CD4-positive, alpha-beta T cell treated with Interleukin-15 for 4 hours (primary cell): ENCODE results near the gene SSH2.
"Not testable (repeated sequence)": the region's sequence is repeated elsewhere in the genome, so short reads cannot be mapped to it uniquely, and the experiment has no call there.

Experiments
- DNase-seq: peaks from one replicate; pipeline ENCODE4 v3.0.0-alpha.2; 2020; ENCODE audit warnings: low spot score

SSH2 gene

DNA sequence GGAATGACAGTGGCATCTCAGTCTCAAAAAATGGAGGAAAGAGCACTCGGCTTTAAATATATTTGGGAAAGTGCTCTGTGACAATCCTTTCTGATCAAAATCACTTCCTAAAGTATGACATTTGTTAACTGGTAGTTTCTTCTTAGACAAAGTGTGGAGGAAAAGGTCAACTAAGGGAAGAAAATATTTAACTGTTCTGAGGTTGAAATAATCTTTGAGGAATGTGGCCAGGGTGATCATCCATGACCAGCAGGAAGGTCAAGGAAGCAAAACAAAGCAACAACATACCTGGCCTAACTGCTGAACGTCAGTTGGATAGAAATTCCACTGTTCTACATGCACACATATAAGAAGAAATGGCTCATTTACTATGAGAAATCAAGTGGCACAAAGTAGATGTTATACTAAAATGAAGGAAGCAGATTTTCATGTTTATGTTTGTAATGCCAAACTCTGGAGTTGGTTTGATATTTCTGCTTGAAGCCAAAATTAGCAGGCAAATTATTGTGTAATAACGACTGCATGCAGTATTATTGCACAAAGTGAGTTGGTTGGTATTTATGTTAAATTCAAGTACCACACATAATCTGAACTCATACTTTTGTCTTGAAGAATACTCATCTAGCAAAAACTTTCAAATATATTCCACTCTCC lies 220.0 kb downstream of the SSH2 start:
- DNase-seq: no peak

DNA sequence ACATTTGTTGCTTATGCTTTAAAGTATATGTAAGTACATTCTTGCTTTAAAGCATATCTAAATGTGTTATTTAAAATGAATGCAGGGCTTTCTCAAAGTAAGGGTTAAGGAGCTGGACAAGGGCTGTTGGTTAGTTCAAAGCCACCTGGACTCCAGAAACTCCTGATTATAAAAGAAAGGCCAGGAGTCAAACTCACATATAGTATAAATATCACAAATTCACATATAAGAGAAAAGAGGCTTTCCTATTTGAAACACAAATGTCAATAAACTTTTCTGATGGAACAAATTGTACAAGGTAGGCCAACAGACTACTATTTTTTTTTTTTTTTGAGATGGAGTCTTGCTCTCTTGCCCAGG lies 222.8 kb downstream of the SSH2 start:
- no peak for DNase-seq

DNA sequence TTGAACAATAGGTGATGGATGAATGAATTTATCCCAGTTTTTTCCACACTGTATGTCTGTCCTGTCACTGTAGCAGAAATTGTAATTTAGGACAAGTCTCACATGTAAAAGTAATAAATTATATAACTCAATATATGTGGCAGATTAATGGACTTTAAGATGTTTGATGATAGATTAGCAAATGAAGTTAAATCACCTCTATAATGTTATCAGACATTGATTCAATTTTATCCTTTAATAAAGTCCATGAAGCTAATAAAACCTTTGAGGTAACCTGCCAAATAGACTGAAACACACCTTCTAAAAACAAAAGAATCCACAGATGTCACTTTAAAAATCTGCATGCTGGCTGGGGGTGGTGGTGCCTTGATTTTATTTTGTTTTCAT lies 224.0 kb downstream of the SSH2 start:
- DNase-seq: no peak

DNA sequence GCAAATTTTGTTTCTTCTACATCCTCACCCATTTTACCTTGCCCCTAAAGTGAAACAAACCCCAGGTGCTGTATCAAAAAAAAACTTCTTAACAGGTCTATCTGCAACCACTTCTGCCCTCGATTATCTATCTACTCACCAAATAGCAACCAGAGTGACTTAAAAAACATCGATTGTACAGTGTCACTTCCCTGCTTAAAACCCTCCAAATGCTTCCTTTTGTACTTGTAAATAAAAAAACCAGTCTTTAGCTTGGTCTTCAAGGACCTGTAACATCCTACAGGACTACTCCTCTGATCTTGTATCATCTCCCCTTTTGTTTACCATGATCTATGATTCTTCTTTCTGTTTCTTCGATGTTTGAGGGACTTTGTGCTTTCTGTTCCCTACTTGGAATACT lies 224.6 kb downstream of the SSH2 start:
- peak; percentile 26 for DNase-seq

DNA sequence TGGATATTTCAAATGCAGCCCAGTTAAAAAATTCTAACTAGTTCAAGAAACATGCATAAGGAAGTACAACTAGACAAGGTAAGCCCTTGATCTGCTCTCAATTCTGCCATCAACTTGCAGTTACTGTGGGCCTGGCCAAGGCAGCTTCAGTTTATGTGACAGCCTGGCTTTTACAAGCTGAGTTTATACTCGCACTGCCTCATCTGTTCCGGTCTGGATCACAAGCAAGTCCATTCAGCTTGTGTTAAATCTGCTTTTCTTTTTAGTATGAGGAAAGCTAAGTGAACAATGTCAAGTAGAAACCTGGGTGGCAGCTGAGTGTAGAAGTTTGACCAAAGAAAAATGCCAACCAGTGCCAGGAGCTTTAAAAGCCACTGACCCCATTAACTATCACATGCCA lies 230.7 kb downstream of the SSH2 start:
- no peak for DNase-seq

DNA sequence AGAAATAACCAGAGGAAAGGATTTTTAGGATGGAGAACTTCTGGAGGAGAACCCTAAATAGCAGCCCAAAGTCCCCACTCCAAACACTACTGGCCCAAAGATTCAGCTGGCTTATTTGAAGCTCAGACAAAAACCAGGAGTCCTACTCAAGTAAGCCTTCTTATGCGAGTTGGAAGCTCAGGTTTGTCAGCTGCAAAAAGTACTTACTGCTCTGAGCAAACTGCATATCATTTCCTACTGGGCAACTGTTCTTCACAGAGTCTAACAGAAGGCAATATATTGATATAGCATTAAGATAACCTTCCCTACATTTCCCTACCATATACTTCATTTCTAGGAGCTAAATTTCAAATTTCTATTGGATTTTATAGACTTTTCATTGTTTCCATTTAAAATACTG lies 231.2 kb downstream of the SSH2 start:
- no peak for DNase-seq

DNA sequence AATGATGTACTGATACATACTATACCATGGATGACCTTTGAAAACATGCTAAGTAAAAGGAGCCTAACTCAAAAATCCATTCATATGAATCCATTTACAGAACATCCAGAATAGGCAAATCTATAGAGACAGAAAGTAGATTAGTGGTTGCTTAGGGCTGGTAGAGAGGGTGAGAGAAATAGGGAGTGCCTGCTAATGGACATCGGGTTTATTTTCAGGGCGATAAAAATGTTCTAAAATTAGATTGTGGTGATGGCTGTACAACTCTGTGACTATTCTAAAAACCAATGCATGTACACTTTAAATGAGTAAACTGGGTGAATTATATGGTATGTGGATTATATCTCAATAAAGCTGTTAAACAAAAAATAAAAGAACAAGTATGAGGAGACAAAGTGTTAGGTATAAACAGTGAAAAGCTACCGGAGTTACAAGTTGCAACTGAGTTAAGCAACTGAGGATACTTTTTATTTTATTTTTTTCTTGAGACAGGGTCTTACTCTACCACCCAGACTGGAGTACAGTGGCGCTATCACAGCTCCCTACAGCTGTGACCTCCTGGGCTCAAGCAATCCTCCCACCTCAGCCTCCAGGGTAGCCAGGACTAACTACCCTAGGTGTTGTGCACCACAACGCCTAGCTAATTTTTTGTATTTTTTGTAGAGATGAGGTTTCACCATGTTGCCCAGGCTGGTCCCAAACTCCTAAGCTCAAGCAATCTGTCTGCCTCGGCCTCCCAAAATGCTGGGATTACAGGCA lies 231.8 kb downstream of the SSH2 start:
- DNase-seq: no peak

DNA sequence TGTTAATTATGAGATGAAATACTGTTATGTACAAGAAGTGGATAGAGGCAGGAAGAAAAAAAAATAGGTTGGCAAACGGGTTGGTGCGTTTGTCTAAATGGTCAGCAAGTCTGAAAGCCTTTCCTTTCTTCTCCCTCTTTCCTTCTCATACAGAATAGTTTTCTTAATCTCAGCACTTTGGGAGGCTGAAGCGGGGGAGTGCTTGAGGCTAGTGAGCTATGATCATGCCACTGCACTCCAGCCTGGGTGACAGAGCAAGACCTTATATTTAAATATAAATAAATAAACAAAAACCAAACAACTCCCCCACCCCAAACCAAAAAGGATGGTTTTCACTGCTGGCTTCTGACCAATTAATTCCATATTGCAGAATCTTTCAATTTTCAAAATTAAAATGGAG lies 232.7 kb downstream of the SSH2 start:
- no peak for DNase-seq

DNA sequence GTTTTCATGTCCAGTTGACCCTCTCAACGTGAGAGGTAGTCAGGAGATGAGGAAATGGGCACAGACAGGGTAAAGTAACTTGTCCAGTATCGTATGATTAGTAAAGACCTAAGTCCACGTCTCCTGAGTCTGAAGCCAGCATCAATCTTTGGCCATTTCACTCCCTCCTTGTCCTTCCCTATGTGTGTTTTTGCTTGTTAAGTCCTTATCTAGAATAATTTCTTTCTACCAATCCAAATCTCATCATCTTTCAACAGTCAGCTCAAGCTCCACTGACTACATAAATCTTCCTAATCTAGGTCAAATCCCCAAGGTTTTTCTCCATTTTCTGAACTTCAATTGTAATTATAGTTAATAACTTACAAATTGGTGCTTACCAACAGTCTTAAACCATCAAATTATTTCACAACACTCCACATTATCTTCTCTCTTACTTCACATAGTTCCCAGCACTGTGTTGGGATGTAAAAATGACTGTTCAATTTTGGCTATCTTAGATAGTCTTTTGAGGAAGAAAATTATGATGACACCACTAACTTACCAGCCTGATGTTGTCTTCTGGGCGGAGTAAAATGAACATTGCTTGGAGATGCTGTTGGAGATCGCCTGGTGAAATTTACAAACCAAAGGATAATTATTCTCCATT lies 235.0 kb downstream of the SSH2 start:
- no peak for DNase-seq

DNA sequence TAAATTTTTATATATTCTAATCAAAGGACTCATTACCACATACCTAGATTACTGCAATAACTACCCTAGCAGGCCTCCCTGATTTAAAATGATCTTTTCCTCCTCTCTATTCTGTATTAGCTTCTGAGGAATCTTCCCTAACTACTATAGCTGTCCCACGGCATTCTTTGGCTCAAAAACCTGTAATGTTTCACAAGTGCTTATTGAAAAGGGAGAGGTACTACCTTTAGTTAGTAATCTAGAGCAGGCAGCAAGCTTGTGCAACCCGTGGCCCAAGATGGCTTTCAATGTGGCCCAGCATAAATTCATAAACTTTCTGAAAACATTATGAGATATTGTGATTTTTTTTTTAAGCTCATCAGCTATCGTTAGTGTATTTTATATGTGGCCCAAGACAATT lies 236.3 kb downstream of the SSH2 start:
- DNase-seq: no peak

DNA sequence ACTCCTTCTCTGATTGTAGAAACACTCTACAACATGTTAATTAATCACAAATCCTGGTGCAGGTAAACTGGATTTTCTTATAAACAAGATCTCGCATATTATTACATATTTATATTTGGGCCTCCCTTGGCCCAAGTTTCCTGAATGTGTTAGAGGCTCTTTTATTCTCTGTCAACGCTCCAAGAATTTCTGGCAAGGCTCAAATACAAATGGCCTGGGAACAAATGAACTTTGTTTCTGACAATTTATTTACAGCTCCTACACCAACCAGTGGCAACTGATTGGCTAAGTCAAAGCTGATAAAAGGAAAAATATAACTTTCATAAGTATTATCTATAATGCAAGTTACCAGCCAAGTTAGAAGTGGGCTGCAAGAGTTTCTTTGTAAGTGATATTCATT lies 242.4 kb downstream of the SSH2 start:
- DNase-seq: no peak

DNA sequence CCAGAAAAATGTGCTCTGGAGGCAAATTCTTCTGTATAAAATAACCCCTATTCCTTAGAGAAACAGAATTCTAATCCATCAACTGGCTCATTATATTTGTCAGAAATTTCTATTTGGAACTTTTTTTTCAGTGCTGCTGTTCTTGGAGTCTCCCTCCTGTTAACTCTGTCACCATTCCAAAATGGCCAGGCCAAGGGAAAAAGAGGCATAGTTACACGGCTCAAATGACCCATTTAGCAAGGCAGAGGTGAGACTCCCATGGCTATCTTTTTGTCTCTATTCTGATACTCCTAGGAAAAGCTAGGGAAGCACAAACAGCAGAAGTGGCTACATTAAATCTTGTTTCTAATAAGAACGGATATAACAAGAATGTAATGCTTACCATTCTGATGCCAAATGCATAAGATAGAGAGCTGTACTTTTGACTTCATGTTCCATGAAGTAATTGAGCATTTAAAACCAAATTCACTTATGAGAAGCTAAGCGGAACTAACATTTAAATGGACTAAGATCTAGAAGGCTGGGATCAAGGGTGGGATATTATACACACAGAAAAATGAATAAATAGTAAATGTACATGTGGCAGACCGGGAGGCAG lies 242.9 kb downstream of the SSH2 start:
- DNase-seq: no peak

DNA sequence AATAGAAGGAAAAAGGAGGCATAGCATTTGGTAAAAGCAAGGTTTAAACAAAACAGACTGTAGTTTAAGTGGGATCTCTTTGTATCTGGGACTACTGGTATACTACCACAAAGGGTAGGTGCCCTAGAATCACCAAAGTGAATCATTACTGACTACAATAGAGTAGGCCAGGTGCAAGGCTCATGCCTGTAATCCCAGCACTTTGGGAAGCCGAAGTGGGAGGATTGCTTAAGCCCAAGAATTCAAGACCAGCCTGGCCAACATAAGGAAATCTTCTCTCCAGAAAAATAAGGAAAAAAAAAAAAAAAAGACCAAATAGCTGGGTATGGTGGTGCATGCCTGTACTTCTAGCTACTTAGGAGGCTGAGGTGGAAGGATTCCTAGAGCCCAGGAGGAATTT lies 246.5 kb downstream of the SSH2 start:
- DNase-seq: no peak

DNA sequence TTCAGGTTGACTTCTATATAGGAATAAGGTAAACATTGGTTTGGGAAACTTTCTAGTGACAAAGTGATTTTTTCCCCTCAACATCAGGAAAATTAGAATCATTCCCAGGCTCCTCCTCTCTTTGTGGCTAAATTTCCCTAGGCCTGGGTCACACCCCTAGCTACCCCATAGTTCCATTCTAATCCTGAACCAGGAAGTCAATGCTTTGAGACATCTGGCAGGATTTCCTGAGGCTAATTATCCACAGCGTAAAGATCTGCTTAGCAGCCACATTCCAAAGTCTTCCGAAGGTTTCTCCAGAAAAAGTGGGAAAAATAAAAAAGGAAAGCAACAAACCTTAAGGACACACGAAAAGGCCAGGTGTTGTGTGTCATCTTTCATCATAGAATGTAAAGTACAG lies 247.0 kb downstream of the SSH2 start:
- DNase-seq: no peak

DNA sequence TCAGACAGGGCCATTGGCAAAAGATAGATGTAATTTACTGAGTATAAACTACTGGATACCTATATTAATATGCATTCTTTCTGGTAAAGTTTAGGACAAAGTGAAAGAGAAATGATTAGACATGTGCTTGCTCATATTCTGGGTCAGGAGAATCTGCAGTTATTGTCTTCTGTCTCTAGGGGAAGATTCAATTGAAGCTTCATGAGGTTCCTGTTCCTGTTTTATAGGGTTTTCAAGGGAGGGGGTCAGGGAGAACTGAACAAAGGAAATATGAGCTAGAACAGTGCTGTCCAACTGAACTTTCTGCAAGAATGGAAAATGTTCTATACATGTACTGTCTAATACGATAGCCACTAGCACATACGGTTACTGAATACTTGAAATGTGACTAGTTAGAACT lies 248.0 kb downstream of the SSH2 start:
- peak; percentile 7 for DNase-seq

DNA sequence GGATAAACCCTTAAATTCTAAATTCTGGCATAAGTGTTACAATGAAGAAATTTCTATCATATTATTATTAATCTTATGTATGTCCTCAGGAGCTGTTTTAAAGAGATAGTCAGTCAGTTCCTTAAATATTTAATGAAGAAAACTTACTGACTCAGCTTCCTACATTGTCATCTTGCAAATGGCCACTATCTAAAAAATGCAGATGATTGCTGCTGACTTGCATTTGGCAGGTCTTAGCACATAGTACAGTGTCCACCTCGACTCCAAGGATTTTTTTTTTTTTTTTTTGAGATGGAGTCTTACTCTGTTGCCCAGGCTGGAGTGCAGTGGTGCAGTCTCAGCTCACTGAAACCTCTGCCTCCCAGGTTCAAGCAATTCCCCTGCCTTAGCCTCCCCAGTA lies 252.2 kb downstream of the SSH2 start:
- DNase-seq: no peak

DNA sequence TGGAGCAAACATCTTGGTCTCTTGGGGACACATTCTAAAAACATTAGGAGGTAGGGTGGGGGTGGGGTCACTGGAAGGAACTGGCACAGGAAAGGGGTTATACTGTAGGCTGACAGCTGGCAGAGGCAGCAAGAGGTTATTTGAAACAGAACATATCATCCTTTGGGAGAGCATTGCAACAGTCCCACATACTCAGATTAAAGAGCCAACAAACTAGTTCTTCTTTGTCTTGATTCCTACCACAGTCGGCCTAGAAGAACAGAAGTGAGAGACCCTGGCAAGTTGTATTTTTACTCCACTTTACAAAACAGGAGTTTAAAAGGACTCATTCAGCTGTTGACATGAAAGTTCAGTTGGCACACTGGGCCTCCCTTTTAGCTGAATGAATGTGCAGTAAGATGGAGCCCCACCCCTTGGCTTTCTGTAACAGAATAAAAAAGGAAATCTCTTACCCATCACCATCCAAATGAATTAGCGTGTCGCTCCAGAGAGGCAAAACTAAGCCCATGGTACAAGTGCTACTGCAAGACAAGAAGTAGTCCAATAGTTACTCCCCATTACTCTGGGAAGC lies 252.7 kb downstream of the SSH2 start:
- DNase-seq: no peak

DNA sequence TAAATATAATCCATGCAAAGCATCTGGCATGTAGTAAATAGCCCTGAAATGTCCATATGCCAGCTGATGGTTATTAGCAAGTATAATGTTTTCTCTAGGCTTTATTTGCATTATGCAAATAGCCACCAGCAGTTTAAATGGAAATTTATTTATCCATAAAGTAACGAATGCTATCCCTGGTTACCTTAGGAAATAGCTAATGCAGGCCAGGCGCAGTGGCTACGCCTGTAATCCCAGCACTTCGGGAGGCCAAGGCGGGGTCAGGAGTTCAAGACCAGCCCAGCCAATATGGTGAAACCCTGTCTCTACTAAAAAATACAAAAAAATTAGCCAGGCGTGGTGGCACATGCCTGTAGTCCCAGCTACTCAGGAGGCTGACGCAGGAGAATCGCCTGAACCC lies 254.1 kb downstream of the SSH2 start:
- DNase-seq: not testable (repeated sequence)

DNA sequence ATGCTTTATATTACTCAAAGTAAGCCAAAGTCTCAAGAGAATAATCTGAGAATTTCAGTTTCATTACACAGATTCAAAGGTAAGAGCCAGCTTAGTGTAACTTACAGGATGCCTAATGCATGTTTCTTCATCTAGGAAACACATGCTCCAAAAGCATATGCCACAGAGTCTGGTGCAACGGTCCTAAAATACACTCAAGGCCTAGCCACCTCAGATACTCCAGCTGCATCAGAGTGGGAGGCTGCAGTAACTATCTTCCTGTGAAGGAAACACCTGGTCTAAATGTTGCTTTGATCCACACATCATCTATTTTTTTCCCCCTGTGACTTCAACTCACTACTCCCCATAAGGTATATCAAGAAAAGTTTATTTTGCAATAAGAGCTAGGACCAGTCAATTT lies 255.7 kb downstream of the SSH2 start:
- DNase-seq: no peak

DNA sequence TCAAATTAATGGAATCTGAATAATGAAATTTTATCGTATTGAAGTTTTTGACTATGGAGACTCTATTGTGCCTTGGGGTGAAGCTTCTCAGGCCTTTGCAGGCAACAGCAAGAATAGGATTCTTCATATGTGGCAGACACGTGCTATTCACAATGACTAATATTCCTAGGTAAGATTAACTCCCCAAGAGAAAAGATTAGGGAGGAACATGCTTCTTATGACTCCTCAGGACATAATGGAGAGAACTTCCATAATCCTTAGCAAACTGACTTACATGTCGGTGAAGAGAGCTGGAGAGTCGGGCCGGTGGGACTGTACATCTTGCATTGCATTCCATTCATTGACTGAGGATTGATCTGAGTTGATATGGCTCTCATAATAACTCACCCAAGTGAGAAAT lies 258.4 kb downstream of the SSH2 start:
- no peak for DNase-seq

DNA sequence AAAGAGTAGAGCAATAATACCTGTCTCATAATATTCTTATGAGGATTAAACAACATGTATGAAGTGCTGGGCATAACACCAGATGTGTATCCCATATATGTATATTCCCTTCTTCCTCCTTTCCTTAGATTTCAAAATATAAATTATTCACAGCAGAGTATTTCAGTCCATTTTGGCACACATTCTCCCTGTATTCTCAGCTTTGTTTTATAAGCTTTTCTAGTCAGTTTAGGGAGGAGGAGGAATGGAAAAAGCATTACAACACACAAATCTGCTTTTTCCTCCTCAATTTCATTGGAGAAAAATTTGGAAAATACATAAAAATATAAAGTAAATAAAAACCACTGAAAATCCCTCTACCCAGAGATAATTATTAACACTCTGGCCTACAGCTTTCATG lies 260.8 kb downstream of the SSH2 start:
- no peak for DNase-seq

DNA sequence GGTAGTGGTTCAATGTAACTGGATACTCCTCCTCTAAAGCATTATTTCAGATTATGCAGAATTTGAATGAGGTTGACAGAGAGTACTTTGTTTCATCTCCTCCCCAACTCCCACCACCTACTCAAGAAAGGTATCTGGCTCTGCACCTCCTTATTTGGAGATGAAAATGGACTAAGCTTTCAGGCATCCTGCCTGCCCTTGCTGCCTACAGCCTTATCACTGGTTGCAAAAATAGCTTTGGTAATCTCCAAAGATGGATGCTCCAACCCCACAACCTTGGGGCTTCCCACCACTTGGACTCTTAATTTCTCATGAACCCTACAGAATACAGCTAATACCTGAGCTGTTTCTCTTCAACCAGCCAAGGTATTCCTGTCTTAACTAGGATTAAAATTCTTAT lies 262.1 kb downstream of the SSH2 start:
- DNase-seq: no peak

DNA sequence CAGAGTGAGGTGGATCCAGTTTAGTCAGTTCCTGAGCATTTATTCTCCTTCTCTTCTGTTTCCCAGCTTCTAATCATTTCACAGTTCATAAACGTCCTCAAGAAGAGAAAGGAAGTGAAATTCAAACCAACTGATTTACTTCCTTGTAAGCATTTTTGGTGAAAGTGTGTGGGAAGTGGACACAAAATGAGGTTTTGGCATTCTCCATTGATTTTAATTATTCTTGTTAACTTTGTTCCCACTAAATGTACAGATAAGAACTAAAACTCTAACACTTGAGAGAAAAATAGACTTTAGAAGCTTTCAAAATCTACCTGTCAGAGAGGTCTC lies 264.6 kb downstream of the SSH2 start:
- DNase-seq: no peak
